Neural cell (in vitro differentiated cells): ENCODE results near the gene ITGBL1. TPM values are rescaled to one million over a fixed set of nuclear protein-coding genes. Genes with fewer than 3 reads are reported as not detected.

Source experiments
- H2AFZ ChIP-seq: fragments of 200-600, 300-800 bp; sonication (generic), shearing (Covaris generic); 2 replicates; pipeline ENCODE4 v1.6.0; 2014; ENCODE audit warnings: low read depth, mild to moderate bottlenecking, antibody characterized with exemption, low read length, moderate library complexity
- H3F3A ChIP-seq: fragments of 200-600 bp; shearing (Covaris generic); 2 replicates; pipeline ENCODE4 v1.6.1; 2016; ENCODE audit warnings: mild to moderate bottlenecking, moderate library complexity, mixed read lengths, antibody characterized with exemption, low read length; ENCODE audit not compliant: insufficient read depth, poor library complexity, severe bottlenecking
- H3K27ac ChIP-seq: fragments of 200-600, 300-800 bp; sonication (generic), shearing (Covaris generic); 2 replicates; pipeline ENCODE4 v1.5.1; 2014; ENCODE audit warnings: mild to moderate bottlenecking, low read length, moderate library complexity
- H3K27me3 ChIP-seq: fragments of 300-800, 200-600 bp; sonication (generic), shearing (Covaris generic); 2 replicates; pipeline ENCODE4 v1.6.0; 2014; ENCODE audit warnings: mild to moderate bottlenecking, low read depth, low read length, moderate library complexity; ENCODE audit not compliant: insufficient read depth
- H3K36me3 ChIP-seq: fragments of 300-800, 200-600 bp; sonication (generic), shearing (Covaris generic); 2 replicates; pipeline ENCODE4 v1.5.1; 2014; ENCODE audit warnings: mild to moderate bottlenecking, antibody characterized with exemption, low read length, moderate library complexity; ENCODE audit not compliant: insufficient read depth
- H3K4me2 ChIP-seq: fragments of 300-800, 200-600 bp; sonication (generic), shearing (Covaris generic); 2 replicates; pipeline ENCODE4 v1.6.0; 2014; ENCODE audit warnings: mild to moderate bottlenecking, low read length
- H3K4me3 ChIP-seq: fragments of 300-800, 200-600 bp; sonication (generic), shearing (Covaris generic); 2 replicates; pipeline ENCODE4 v1.5.1; 2014; ENCODE audit warnings: mild to moderate bottlenecking, low read length, moderate library complexity
- H3K79me2 ChIP-seq: fragments of 200-600 bp; shearing (Covaris generic); replicated peaks from 2 replicates; pipeline ENCODE4 v1.6.0; 2014; ENCODE audit warnings: mild to moderate bottlenecking, low read length, moderate library complexity; ENCODE audit not compliant: insufficient read depth
- H3K9ac ChIP-seq: fragments of 300-800, 200-600 bp; sonication (generic), shearing (Covaris generic); 2 replicates; pipeline ENCODE4 v1.6.1; 2016; ENCODE audit warnings: mild to moderate bottlenecking, low read length, mixed read lengths
- H3K9me2 ChIP-seq: fragments of 200-600 bp; shearing (Covaris generic); 2 replicates; pipeline ENCODE4 v1.6.1; 2016; ENCODE audit warnings: mild to moderate bottlenecking, low read length, mixed read lengths; ENCODE audit not compliant: insufficient read depth
- H3K9me3 ChIP-seq: fragments of 200-600, 300-800 bp; sonication (generic), shearing (Covaris generic); 2 replicates; pipeline ENCODE4 v1.6.1; 2016; ENCODE audit warnings: mild to moderate bottlenecking, mixed run types, low read length, moderate library complexity, mixed read lengths
- H4K20me1 ChIP-seq: fragments of 200-600 bp; shearing (Covaris generic); 2 replicates; pipeline ENCODE4 v1.6.1; 2016; ENCODE audit warnings: mild to moderate bottlenecking, mixed run types; ENCODE audit not compliant: insufficient read depth
- EP300 ChIP-seq: fragments of 450-650 bp; conservative IDR thresholded peaks from 2 replicates; pipeline ENCODE4 v1.6.1; 2014; ENCODE audit warnings: antibody characterized with exemption, mild to moderate bottlenecking, moderate library complexity; ENCODE audit not compliant: poor library complexity, severe bottlenecking
- EZH2 ChIP-seq: fragments of 200-600, 300-800 bp; shearing (Covaris generic), sonication (generic); IDR thresholded peaks from 2 replicates; pipeline ENCODE4 v1.6.1; 2014; ENCODE audit warnings: antibody characterized with exemption, low read length, borderline replicate concordance, mild to moderate bottlenecking; ENCODE audit not compliant: insufficient read depth, poor library complexity, severe bottlenecking
- MXI1 ChIP-seq: fragments of 450-650 bp; conservative IDR thresholded peaks from 2 replicates; pipeline ENCODE4 v1.6.1; 2014; ENCODE audit warnings: antibody characterized with exemption, mild to moderate bottlenecking; ENCODE audit not compliant: poor library complexity, severe bottlenecking
- POLR2AphosphoS5 ChIP-seq: IDR thresholded peaks from 2 replicates; pipeline ENCODE4 v1.6.1; 2012
- RAD21 ChIP-seq: fragments of 450-650 bp; conservative IDR thresholded peaks from 2 replicates; pipeline ENCODE4 v1.6.1; 2014; ENCODE audit warnings: antibody characterized with exemption, mild to moderate bottlenecking, moderate library complexity
- REST ChIP-seq: IDR thresholded peaks from 2 replicates; pipeline ENCODE4 v1.6.1; 2012; ENCODE audit warnings: borderline replicate concordance
- SMC3 ChIP-seq: fragments of 450-650 bp; conservative IDR thresholded peaks from 2 replicates; pipeline ENCODE4 v1.6.1; 2014; ENCODE audit warnings: antibody characterized with exemption, mild to moderate bottlenecking, moderate library complexity; ENCODE audit not compliant: poor library complexity
- TAF1 ChIP-seq: IDR thresholded peaks from 2 replicates; pipeline ENCODE4 v1.6.1; 2012; ENCODE audit warnings: low read depth
- polyA plus RNA-seq: library from polyadenylated mRNA; depleted of rRNA; stranded (reverse); fragments of >200 nt; gene quantifications from 2 replicates; pipeline ENCODE4 v1.2.3, GENCODE V29; 2014
- TF ChIP-seq, protein P1 (sequence below): fragments of 450-650 bp; IDR thresholded peaks from 2 replicates; pipeline ENCODE4 v1.5.1; 2014; ENCODE audit warnings: antibody characterized with exemption, mild to moderate bottlenecking, moderate library complexity; ENCODE audit not compliant: poor library complexity, severe bottlenecking

Gene ITGBL1
- polyA plus RNA-seq, 1 donor from 2014 or later, result 0.46 TPM

DNA sequence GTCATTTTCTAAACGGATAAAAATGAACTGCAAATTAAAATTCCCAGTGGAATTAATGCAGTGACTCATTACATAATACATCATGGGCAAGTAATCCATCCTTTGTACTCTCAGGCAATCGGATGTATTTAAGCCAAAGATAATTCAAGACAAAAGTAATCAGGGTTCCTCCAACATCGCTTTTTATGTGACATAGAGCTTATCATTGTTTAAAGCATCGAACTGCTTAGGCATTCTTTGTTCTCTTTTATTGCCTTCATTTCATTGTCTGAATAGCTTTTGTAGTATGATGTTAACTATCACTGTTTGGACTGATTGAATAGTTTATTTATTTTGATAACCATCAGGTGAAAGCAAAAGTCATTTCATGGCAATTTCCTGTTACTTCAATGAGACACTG is 209.4 kb downstream of the ITGBL1 start:
- Histone ChIP-seq H3F3A (no peaks in the 10 kb centered on the region), H3K36me3 (no peaks in the 10 kb centered on the region), H3K27ac (no peak overlapping the region), H3K27me3 (no peaks in the 10 kb centered on the region), H3K4me2 (no peak overlapping the region), H3K9me3 (no peaks in the 10 kb centered on the region), H2AFZ (no peak overlapping the region), H3K4me3 (no peak overlapping the region), H3K9ac (no peak overlapping the region), H4K20me1 (no peaks in the 10 kb centered on the region), H3K9me2 (no peaks in the 10 kb centered on the region), H3K79me2 (no peaks in the 10 kb centered on the region)
- TF ChIP-seq POLR2AphosphoS5, result no peak
- no peak for TF ChIP-seq RAD21
- TF ChIP-seq TAF1, result no peak
- no peak for TF ChIP-seq EP300

- Histone ChIP-seq H3F3A (no peaks in the 10 kb centered on the region), H2AFZ (no peak overlapping the region), H3K27ac (no peak overlapping the region), H3K9ac (no peak overlapping the region), H3K4me2 (no peak overlapping the region), H3K79me2 (no peaks in the 10 kb centered on the region), H3K9me3 (no peaks in the 10 kb centered on the region), H4K20me1 (no peaks in the 10 kb centered on the region), H3K9me2 (no peaks in the 10 kb centered on the region), H3K36me3 (no peaks in the 10 kb centered on the region), H3K27me3 (no peaks in the 10 kb centered on the region), H3K4me3 (no peak overlapping the region)
- TF ChIP-seq SMC3, result no peak
- no peak for TF ChIP-seq EP300
- TF ChIP-seq RAD21, result no peak
- TF ChIP-seq TAF1, result no peak
- no peak for TF ChIP-seq EZH2
- TF ChIP-seq POLR2AphosphoS5, result no peak
- TF ChIP-seq, protein P1, sequence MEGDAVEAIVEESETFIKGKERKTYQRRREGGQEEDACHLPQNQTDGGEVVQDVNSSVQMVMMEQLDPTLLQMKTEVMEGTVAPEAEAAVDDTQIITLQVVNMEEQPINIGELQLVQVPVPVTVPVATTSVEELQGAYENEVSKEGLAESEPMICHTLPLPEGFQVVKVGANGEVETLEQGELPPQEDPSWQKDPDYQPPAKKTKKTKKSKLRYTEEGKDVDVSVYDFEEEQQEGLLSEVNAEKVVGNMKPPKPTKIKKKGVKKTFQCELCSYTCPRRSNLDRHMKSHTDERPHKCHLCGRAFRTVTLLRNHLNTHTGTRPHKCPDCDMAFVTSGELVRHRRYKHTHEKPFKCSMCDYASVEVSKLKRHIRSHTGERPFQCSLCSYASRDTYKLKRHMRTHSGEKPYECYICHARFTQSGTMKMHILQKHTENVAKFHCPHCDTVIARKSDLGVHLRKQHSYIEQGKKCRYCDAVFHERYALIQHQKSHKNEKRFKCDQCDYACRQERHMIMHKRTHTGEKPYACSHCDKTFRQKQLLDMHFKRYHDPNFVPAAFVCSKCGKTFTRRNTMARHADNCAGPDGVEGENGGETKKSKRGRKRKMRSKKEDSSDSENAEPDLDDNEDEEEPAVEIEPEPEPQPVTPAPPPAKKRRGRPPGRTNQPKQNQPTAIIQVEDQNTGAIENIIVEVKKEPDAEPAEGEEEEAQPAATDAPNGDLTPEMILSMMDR, result no peak
- no peak for TF ChIP-seq REST
- no peak for TF ChIP-seq MXI1
These were observed 221.1 kb downstream of the ITGBL1 start for GRCh38 chr13:101673360-101674105.
